ENCODE results near the gene VRK3. TPM values are rescaled to one million over a fixed set of nuclear protein-coding genes. Genes with fewer than 3 reads are reported as not detected.
A peak's percentile ranks its signal among the peaks of the same experiment; 100 is the strongest.

VRK3 gene
- total and polyA plus RNA-seq, 2 of the 4 experiments (the other 2 are of a cell fraction), result 28.7 to 35.8 TPM

DNA sequence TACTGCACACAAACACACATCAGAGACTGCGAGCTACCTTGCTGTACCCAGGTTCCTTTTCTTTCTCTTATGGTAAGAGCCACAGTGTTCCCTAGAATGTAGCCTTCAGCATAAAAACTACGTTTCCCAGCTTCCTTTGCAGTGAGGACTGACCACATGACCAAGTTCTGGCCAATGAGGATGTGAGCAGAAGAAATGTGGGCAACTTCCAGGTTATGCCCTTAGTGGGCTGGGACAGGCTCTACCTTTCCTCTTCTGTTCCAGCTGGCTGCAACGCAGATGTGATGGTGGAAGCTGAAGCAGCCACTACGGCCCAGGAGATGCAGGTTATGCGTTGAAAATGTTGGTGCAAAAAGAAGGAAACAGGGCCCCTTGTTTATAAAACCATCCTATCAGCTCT lies 27.5 kb downstream of the VRK3 start:
- H2BK15ac ChIP-seq (ENCODE audit: low read depth, low read length), result no peak overlapping the region
- no peak overlapping the region for H2BK120ac ChIP-seq (ENCODE audit: low read depth, low read length)
- H3K9me1 ChIP-seq (ENCODE audit: insufficient read depth, low read length), result peaks cover 6% of the 10 kb centered on the region
- H3K9ac ChIP-seq (ENCODE audit: low read depth, low read length), result no peak overlapping the region
- peaks cover 2 to 26% of the 10 kb centered on the region in 2 experiments for H3K79me1 ChIP-seq (ENCODE audit: low read depth in 1 of 2, low read length in 2 of 2)
- H2AFZ ChIP-seq (replicated peaks; ENCODE audit: low read length, poor library complexity), result peak overlapping the region; percentile 58
- H3K4me3 ChIP-seq (ENCODE audit: insufficient read depth, low read depth, low read length), result no peak overlapping the region
- CTCF ChIA-PET, result no interaction called here
- H3K9me3 ChIP-seq (ENCODE audit: control insufficient read depth, insufficient read depth, low read length), result no peaks in the 10 kb centered on the region
- H3K4me2 ChIP-seq (ENCODE audit: low read depth, low read length), result no peak overlapping the region
- POLR2A ChIA-PET (ENCODE audit: unreplicated experiment), result no interaction called here
- ATAC-seq (ENCODE audit: low read depth) (peak; percentile 37; the same call in 1 of the 2 replicates), DNase-seq (peak; percentile 13)
- H3K4me1 ChIP-seq (ENCODE audit: control insufficient read depth, insufficient read depth, low read length), result no peaks in the 10 kb centered on the region
- H4K8ac ChIP-seq (ENCODE audit: low read depth in 2 of 2, low read length in 2 of 2), result no peak overlapping the region
- H4K91ac ChIP-seq (ENCODE audit: insufficient read depth, low read depth, low read length), result no peak overlapping the region
- no peak overlapping the region for H3K56ac ChIP-seq (ENCODE audit: extremely low read depth, insufficient read depth, low read length)
- H3K27ac ChIP-seq (ENCODE audit: insufficient read depth, low read length), result no peak overlapping the region
- no CpG with 5 or more reads among the region's 5 CpGs for WGBS, 2 experiments (ENCODE audit: extremely low coverage in 2 of 2, insufficient read length in 1 of 2)
- no peak overlapping the region for H2BK20ac ChIP-seq (ENCODE audit: low read depth, low read length)
- dilution Hi-C loops (cut with HindIII; ENCODE audit: low sequenced_read_pairs, unreplicated experiment) (no loop called here), intact Hi-C loops (cut with micrococcal nuclease) (no loop called here), in situ Hi-C loops (cut with MboI; ENCODE audit: low sequenced_read_pairs) (no loop called here)
- H3K27me3 ChIP-seq (ENCODE audit: control insufficient read depth, insufficient read depth, low read length), result no peaks in the 10 kb centered on the region
- no peak overlapping the region for H3K14ac ChIP-seq (replicated peaks; ENCODE audit: low read depth, low read length)
- no peak overlapping the region for H3K18ac ChIP-seq (ENCODE audit: low read depth, low read length)
- no peak overlapping the region for H3K23ac ChIP-seq (ENCODE audit: low read depth, low read length)
- peak overlapping the region; percentile 24 for H2AK9ac ChIP-seq (replicated peaks; ENCODE audit: low read depth, low read length, poor library complexity)
- peaks cover 14% of the 10 kb centered on the region for H4K20me1 ChIP-seq (ENCODE audit: insufficient read depth, low read length)
- H2AK5ac ChIP-seq (ENCODE audit: low read depth, low read length), result no peak overlapping the region
- BruUV-seq (replicated peaks), result no TSS peak
- no peak for TF ChIP-seq SMC3 (IDR thresholded peaks at IDR 0.05; ENCODE audit: low read depth, low read length)
- TF ChIP-seq, protein P1, sequence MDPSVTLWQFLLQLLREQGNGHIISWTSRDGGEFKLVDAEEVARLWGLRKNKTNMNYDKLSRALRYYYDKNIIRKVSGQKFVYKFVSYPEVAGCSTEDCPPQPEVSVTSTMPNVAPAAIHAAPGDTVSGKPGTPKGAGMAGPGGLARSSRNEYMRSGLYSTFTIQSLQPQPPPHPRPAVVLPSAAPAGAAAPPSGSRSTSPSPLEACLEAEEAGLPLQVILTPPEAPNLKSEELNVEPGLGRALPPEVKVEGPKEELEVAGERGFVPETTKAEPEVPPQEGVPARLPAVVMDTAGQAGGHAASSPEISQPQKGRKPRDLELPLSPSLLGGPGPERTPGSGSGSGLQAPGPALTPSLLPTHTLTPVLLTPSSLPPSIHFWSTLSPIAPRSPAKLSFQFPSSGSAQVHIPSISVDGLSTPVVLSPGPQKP (IDR thresholded peaks at IDR 0.05; ENCODE audit: borderline replicate concordance, low read depth, low read length), result no peak
- TF ChIP-seq, protein P2, sequence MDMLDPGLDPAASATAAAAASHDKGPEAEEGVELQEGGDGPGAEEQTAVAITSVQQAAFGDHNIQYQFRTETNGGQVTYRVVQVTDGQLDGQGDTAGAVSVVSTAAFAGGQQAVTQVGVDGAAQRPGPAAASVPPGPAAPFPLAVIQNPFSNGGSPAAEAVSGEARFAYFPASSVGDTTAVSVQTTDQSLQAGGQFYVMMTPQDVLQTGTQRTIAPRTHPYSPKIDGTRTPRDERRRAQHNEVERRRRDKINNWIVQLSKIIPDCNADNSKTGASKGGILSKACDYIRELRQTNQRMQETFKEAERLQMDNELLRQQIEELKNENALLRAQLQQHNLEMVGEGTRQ (IDR thresholded peaks at IDR 0.05; ENCODE audit: low read depth, low read length), result peak; percentile 83
- TF ChIP-seq RAD21 (IDR thresholded peaks at IDR 0.05; ENCODE audit: low read length), result no peak
- TF ChIP-seq MAZ (IDR thresholded peaks at IDR 0.05; ENCODE audit: borderline replicate concordance, low read depth, low read length), result no peak
- peaks cover 76% of the 10 kb centered on the region for H3K36me3 ChIP-seq (ENCODE audit: control insufficient read depth, insufficient read depth, low read length)
- H2BK5ac ChIP-seq (ENCODE audit: low read depth, low read length, poor library complexity, severe bottlenecking), result no peak overlapping the region
- H3K4ac ChIP-seq (ENCODE audit: low read depth, low read length), result no peak overlapping the region
- H4K5ac ChIP-seq (ENCODE audit: low read depth, low read length), result no peak overlapping the region

All from IMR-90 (cell line).